ENCODE measurements around the gene IL1R2.
"Not testable (repeated sequence)": the region's sequence is repeated elsewhere in the genome, so short reads cannot be mapped to it uniquely, and the experiment has no call there.

The IL1R2 gene

DNA sequence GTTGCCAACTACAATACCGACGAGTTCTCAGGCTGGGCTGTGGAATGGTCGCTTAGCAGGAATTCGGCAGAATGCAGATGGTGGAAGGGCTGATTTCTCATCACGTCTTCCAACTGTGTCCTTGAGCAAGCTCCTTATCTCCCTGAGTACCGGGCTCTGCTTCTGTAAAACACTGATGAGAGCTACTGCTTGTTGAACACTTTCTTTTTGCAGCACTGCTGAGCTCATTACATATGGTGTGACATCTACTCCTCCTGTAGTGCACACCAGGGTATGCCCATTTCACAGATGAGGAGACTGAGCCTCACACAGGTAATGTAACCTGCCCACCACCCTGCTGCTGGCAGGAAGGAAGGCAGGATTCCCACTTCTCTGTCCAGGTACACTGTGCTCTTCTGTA is 8.3 kb downstream of the IL1R2 start:
- no peak for DNase-seq (ENCODE audit: low spot score)

DNA sequence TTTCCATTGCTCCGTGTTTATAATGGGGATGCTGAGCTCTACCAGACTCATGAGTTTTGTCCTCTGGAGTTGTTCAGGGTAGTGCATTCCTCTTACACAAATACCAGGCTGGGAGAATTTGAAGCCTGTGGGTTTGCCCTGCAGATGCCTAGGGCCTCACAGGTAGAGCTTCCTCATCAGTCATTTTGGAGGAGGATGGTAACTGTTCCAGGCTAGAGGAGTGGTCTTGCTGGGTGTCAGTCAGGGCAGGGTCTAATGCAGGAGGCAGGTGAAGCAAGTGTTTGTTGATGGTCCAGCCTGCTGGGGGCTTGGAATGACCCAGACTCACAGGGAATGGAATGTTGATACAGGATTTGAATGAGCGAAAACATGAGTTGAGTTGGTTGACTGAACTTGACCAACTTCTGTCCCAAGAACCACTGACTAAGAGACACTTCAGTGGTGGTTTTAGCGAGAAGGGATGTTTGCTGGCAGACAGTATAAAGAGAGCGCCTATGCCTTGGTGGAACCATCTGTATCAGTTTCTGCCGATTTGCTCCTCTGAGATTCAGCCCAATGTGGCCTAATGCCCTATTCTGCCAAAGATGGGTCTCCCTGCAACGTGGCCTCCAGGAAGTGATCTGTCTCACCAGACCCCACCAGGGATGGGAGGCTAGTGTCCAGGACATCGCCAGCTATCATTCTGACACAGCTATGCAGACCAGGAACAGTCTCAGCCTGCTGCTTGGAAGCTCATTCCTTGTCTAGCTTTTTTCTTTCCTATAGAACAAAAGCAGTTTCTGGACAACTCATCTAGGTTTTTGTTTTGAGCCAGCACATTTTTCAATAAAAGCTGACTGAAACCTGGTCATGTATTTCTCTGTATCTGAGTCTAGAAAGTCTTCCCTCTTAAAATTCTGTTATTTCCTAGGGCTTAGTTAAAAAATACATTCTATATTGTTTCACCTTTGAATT is 9.3 kb downstream of the IL1R2 start:
- no peak for DNase-seq (ENCODE audit: low spot score)

DNA sequence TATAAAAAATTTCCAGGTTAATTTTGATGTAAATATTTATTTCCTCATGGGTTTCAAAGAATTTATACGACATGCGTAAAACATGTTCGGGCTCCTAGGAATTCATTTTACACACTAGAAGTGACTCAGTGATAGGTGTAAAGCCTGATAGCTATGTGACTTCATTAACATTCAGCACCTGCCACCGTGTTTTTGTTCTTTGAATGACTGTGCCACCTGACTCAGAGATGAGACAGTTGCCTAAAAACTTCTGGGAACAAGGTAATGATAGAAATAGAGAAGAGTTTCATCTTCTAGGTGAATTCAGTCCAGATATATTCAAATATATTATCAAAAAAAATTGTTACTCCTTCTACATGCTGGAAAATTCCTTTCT is 10.0 kb downstream of the IL1R2 start:
- no peak for DNase-seq (ENCODE audit: low spot score)

DNA sequence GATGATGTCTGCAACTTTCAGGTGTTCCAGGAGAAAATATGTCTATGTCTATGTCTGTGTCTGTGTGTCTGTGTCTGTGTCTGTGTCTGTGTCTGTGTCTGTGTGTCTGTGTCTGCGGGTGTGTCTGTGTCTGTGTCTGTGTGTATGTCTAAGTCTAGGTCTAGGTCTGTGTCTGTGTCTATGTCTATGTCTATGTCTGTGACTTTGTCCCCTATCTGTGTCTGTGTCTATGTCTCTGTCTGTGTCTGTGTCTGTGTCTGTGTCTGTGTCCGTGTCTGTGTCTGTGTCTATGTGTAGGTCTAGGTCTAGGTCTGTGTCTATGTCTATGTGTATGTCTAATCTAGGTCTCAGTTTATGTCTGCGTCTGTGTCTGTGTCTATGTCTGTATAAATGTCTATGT is 10.5 kb downstream of the IL1R2 start:
- DNase-seq (ENCODE audit: low spot score) = no peak

DNA sequence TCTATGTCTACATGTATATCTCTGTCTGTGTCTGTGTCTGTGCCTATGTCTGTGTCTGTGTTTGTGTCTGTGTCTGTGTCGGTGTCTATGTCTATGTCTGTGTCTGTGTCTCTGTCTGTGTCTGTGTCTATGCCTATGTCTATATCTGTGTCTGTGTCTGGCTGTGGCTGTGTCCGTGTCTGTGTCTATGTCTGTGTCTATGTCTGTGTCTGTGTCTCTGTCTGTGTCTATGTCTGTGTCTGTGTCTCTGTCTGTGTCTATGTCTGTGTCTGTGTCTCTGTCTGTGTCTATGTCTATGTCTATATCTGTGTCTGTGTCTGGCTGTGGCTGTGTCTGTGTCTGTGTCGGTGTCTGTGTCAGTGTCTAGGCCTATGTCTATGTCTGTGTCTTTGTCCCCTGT is 11.1 kb downstream of the IL1R2 start:
- not testable (repeated sequence) for DNase-seq (ENCODE audit: low spot score)

DNA sequence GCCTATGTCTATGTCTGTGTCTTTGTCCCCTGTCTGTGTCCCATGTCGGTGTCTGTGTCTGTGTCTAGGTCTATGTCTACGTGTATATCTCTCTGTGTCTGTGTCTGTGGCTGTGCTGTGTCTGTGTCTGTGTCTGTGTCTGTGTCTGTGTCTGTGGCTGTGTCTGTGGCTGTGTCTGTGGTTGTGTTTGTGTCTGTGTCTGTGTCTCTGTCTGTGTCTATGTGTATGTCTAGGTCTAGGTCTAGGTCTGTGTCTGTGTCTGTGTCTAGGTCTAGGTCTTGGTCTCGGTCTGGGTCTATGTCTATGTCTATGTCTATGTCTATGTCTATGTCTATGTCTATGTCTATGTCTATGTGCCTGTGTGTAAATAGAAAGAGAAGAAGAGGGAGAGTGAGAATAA is 11.9 kb downstream of the IL1R2 start:
- DNase-seq (ENCODE audit: low spot score) = no peak

DNA sequence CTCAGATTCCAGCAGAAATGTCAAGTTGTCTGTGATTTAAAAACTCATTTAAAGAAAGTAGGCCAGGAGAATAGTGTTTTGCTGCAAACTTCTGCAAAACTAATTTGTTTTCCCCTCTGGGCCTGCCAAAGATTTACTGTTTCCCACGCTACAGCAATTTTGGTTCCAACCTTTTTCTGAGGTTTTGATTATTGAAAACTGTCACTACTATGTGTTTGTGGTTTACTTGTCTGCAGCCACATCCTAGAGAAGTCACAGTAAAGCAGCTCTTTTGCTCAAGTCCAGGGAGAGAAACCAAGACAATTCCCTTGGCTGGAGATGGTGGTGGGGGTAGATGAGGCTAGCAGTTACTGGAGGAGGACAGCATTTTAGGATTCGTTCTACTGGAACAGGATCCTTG is 12.8 kb downstream of the IL1R2 start:
- no peak for DNase-seq (ENCODE audit: low spot score)

DNA sequence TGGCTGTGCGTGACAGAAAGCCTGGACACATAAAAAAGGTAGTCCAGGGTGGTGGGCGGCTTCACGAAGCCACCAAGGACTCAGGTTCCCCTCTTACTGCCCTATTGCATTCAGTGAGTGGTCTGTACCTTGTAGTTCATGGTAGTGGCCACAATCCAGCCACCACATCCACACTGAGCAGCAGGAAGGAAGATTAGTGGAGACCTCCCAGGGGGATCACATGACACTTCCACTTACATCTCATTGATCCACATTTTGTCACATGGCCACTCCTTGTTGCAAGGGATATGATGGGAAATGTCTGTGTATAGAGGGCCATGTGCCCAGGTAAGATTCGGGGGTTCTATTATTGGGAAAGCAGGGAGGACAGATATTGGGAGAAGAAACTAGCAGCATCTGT is 13.7 kb downstream of the IL1R2 start:
- DNase-seq (ENCODE audit: low spot score) = no peak

DNA sequence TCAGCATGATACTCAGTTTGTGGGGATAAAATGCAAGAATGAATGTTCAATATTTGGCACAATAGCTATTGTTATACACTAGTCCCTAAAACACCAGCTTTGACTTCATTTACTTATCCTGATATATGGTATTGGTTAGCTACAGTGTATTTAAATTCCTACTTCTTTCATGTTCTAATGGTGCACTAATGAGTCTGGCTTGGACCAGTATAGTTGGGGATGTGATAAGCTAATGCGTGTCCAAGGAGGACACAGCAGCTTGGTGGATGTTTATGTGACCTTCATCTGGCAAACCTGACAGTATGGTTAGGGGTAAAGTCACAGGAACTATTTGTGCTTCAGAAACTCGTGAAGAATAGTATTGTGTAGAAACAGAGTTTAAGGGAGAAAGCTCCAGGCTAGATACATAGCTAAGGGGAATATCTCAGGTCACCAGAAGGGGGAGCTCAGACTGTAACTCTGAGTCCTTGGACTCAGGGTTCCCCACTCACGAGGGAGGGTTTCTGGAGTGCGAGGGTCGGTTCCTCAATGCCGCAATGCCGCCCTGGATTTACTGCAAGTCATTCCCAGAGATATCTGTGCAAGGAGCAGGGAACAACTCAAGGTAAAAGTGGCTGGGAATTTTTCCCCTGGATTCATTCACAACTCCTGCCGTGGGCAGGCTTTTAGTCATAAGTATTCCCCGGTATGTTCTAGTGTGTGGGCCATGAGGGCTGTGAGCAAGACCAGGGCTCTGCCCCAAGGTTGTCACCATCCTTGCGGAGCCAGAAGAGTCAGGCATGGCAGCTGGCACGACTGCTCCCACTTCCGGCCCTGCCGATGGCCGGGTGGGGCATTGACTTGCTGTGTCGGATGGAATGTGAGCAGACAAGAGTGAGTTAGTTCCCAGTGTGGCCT is 14.5 kb downstream of the IL1R2 start:
- DNase-seq (ENCODE audit: low spot score) = peak; percentile 19

DNA sequence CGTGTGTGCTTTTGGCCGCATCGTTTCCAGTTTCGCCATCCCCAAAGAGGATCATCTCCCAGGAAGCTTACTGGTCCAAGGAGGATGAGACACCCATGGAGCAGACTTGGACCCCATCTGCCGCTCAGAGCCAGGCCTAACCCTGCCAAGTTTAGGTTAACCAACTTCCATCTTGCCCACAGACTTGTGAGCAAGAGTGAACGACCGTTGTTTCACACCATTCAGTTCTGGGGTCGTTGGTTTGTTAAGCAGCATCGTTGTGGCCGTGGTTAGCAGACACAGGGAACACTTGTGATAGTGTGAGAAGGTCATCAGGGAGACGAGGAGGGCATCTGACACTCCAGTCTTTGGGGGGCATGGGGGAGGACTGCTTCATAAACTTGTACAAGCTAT is 15.1 kb downstream of the IL1R2 start:
- DNase-seq (ENCODE audit: low spot score) = no peak

DNA sequence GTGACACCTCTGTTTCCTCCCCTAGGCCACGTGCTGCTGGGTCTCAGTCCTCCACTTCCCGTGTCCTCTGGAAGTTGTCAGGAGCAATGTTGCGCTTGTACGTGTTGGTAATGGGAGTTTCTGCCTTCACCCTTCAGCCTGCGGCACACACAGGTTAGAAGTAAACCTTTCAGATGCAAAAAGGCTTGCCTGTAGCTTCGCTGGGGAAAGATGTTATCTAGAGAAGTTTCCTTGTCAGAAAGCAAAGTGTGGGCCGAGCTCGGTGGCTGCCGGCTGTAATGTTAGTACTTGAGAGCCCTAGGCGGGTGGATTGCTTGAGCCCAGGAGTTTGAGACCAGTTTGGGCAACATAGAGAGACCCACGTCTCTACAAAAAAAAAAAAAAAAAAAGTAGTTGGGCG is 16.7 kb downstream of the IL1R2 start:
- DNase-seq (ENCODE audit: low spot score) = no peak

DNA sequence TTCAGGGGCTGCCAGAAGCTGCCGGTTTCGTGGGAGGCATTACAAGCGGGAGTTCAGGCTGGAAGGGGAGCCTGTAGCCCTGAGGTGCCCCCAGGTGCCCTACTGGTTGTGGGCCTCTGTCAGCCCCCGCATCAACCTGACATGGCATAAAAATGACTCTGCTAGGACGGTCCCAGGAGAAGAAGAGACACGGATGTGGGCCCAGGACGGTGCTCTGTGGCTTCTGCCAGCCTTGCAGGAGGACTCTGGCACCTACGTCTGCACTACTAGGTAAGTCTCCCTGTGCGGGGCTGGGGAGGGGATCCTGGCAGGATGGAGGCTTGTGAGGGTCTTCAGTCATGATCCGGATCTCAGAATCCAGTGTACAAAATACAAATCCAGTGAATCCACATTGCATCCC is 17.8 kb downstream of the IL1R2 start:
- no peak for DNase-seq (ENCODE audit: low spot score)

DNA sequence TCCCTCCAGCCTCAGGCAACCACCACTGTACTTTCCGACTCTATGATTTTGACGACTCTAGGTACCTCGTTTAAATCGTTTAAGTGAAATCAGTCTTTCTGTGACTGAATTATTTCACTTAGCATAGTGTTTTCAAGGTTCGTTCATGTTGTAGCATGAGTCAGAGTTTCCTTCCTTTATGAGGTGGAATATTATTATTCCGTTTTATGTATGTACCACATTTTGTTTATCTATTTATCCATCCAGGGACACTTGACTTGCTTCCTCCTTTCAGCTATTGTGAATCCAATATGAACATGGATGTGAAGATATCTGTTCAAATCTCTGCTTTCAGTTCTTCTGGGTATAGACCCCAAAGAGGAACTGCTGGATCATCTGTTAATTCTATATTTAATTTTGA is 19.1 kb downstream of the IL1R2 start:
- no peak for DNase-seq (ENCODE audit: low spot score)

DNA sequence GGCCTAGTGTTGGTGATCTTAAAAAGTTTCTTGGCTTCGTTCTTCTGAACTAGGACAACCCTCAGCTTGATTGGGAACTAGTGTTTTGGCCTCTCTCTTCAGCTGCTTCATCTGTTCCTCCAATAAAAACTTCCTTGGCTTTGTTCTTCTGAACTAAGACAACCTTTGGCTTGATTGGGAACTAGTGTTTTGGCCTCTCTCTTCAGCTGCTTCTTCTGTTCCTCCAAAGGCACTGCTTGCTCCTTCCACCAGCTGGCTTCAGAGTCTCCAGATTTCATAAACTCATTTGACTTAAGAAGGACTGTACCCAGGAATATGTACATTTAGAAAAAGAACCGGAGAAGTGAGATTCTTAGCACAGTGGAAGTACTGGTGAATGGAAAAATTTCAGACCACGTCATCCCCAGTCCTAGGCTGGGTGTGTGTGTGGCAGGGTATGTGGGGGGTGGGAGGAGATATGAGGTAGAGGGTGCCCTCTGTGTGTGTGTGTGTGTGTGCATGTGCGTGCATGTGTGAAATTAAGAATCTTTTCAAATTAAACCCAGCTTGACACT is 20.4 kb downstream of the IL1R2 start:
- no peak for DNase-seq (ENCODE audit: low spot score)

DNA sequence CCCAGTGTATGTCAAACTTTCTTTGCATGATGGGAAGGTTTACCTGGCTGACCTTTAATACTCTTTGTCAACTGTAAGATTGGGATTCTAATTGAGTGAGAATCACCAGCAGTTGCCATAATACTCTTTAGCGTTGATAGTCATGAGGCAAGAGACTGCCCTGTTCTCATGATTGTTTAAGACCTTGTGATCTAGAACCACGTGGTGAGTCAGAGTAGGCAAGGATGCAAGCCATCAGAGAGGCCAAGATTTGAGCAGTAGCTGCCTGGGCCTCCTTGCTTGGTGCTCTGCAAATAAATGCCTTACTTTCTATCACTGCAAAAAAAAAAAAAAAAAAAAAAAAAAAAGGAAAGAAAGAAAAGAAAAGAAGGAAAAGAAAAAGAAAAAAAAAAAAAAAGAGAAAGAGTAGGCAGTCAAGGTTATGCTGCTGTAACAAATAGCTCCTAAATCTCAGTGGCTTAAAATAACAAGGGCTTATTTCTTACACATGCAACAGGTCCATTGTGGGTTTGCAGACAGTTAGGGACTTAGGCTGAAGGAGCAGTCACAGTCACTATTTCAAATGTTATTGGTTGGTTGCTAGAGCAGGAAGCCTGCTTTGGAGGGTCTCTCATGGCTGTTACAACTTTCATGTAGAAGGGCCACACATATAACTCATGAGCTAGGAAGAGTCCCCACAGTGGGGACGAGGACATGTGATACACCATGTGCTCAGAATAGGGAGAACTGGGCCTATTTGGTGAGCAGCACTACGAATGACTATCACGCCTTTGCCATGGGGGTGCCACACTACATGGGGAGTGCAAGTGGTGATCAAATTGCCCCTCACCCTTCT is 21.7 kb downstream of the IL1R2 start:
- DNase-seq (ENCODE audit: low spot score) = no peak

DNA sequence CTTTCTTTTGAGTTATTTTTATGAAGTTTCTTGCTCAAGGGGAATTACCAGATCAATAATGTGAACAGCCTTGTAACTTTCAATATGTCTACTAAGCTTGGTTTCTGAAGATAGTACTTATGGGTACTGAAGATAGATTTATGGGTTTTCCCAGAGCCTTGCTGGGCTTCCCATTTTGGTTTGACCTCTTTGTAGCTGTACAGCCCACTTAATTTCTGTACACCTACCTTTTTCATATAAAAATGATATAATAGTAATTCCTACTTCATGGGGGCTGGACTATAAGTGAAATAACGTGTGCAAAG is 22.2 kb downstream of the IL1R2 start:
- DNase-seq (ENCODE audit: low spot score) = no peak

DNA sequence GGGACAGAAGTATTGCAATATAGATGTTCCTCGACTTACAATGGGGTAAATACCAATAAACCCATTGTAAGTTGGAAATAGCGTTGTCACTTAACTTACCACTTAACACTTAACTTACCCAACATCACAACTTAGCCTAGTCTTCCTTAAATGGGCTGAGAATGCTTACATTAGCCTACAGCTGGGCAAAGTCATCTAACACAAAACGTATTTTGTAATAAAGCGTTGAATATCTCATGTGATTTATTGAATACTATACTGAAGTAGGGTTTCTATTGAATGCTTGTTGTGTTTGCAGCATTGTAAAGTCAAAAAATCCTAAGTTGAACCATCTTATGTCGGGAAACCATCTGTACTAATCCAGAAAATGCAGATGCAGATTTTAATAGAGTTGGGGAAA is 23.6 kb downstream of the IL1R2 start:
- no peak for DNase-seq (ENCODE audit: low spot score)

DNA sequence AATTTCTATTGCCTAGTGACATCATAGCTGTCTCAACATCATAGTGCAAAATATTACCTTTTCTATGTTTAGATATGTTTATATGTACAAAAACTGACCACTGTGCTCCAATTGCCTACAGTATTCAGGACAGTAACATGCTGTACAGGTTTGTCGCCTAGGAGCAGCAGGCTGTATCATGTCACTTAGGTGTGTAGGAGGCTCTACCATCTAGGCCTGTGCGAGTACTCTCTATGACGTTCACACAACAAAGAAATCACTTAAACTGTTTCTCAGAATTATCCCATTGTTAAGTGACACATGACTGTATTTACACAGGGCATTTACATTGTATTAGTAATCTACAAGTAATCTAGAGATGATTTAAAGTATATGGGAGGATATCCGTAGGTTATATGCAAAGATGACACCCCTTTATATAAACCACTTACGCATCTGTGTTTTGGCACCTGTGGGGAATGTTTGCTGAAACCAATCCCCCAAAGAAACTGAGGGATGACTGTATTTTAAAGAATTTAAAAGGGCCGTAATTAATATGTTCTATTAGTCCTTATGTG is 24.7 kb downstream of the IL1R2 start:
- no peak for DNase-seq (ENCODE audit: low spot score)

DNA sequence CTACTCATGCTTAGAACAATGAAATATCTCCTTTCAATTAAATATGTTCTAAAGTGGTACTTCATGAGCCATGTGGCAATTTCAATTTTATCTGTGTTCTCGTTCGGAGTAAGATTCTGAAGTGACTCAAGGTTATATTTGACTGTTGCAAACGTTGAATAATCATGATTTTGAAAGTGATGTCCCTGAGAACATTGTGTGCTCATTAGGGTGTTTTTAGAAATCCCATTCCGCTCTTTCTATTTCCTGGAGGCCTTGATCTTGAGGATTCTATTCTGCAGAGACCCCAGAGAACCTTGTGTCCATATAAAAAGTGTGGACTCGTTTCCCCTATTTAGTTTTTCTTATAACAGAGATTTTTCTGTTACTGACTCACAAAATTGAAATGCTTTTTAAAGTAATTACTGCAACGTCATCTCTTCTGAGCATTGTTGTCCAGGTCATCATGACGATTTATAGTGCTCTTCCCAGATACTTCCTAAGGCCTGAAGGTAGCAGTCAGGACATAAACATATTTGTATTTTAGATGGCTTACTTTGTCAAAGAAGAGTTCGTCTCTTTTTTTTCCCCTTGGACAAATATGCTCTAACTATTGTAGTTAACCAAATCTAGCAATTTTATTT is 27.2 kb downstream of the IL1R2 start:
- DNase-seq (ENCODE audit: low spot score) = no peak

DNA sequence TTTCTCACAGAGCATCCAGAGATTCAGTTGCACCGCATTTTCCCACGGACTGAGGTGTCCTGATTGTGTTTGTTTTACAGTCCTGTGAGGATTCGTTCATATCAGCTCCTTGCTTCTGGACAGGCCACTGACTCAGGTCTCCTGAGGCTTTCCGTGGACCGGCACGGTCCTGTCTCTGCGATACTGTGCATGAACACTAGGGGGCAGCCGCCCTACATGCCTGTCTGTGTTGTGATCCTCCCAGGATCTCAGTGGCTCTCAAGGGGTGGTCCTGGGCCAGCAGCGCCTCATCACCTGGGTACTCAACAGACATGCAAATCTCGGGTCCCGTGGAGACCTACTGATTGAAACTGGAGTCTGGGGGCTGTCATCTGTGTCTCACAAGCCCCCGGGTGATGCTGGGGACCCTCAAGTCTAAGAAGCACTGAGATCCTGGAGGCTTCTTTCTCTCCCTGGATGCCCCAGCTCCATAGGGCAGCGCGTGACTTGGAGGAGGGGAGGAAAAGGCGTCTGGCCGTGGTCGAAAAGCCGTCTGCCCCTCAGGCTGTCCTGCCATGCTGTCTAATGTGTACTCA is 28.9 kb downstream of the IL1R2 start:
- peak; percentile 48 for DNase-seq (ENCODE audit: low spot score)

DNA sequence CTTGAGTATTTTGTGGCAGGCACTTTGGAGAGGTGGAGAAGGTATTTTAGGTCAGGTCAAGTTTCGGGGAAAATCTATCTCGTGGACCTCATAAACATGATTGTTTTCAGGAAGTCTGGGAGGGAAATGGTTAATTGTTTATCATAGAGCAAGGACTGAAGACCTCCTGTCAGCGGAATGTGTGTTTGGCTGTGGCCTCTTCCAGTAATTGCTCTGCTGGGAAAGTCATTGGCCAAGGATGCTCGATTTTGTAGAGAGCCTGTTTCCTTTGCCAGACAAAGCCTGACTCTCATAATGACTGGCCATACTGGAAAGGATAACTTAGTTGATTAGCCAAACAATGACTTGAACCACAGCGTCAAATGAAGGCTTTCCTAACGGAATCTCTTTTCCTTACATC is 30.0 kb downstream of the IL1R2 start:
- no peak for DNase-seq (ENCODE audit: low spot score)

Measured in cerebellar cortex (tissue), 1 donor.